Body of pancreas (tissue), 4 donors: ENCODE results near the gene CACNA2D3. TPM values are rescaled to one million over a fixed set of nuclear protein-coding genes. Genes with fewer than 3 reads are reported as not detected.

Experiments
- ATAC-seq: fragments of 150-250 bp; one replicate; pipeline ENCODE4 v1.9.1; 2016
- DNase-seq, 4 donors: peaks; one replicate each; pipeline ENCODE4 v3.0.0-alpha.2; 2019
- H3K27ac ChIP-seq, 4 donors: fragments of 200-600 bp; sonication (generic); 1 replicate in 3 of 4; 2 replicates in 1 of 4; pipeline versions ENCODE4 v1.5.1 to v1.6.1; 2016 to 2019; ENCODE audit warnings: mild to moderate bottlenecking in 1 of 4, mixed read lengths in 1 of 4, moderate library complexity in 1 of 4
- H3K27me3 ChIP-seq, 2 donors: fragments of 200-600 bp; sonication (generic); one replicate each; pipeline ENCODE4 v1.6.0; 2016; ENCODE audit warnings: mild to moderate bottlenecking in 1 of 2
- H3K36me3 ChIP-seq, 2 donors: fragments of 200-600 bp; sonication (generic); replicated peaks in 1 of 2; 2 replicates each; pipeline ENCODE4 v1.5.1; 2016; ENCODE audit warnings: low read depth in 2 of 2; ENCODE audit not compliant: insufficient read depth in 1 of 2
- H3K4me1 ChIP-seq: fragments of 200-600 bp; sonication (generic); one replicate; pipeline ENCODE4 v1.6.0; 2016
- H3K4me3 ChIP-seq, 2 donors: fragments of 200-600 bp; sonication (generic); 1 replicate in 1 of 2; 2 replicates in 1 of 2; pipeline ENCODE4 v1.5.1; 2016 to 2019
- H3K9me3 ChIP-seq, 3 donors: fragments of 200-600 bp; sonication (generic); 1 replicate in 2 of 3; 2 replicates in 1 of 3; pipeline ENCODE4 v1.5.1; 2016
- CTCF ChIP-seq, 7 experiments: fragments of 450-650 bp in 4 of 7; fragments of 200-600 bp in 3 of 7; sonication (generic) in 3 of 7; IDR thresholded peaks; one replicate each; pipeline ENCODE4 v1.5.1; 2016 to 2019; ENCODE audit warnings: antibody characterized with exemption in 7 of 7
- POLR2A ChIP-seq, 3 donors: fragments of 450-650 bp; IDR thresholded peaks; one replicate each; pipeline ENCODE4 v1.6.1; 2016; ENCODE audit warnings: antibody characterized with exemption in 3 of 3, mild to moderate bottlenecking in 2 of 3
- WGBS, 2 donors: methylation state at CpG; one replicate each; pipeline ENCODE4 v1.1.5; 2017; 5-methylcytosine and 5-hydroxymethylcytosine counted together
- intact Hi-C: fragments of 100-400 bp; cut with DNase I; formaldehyde crosslinking; loops from one replicate; pipeline ENCODE4 v1.15.1; 2023
- total RNA-seq, 2 donors: library from RNA; depleted of rRNA; stranded (reverse); fragments of >200 nt; gene quantifications; one replicate each; pipeline ENCODE4 v1.1.0, GENCODE V29; 2016

Gene CACNA2D3
- total RNA-seq, 2 donors from 2014 or later = not detected

- intact Hi-C loops = no loop called here
- Histone ChIP-seq H3K36me3 (no peaks in the 10 kb centered on the region), H3K27me3 (no peaks in the 10 kb centered on the region), H3K4me3 (no peak overlapping the region), H3K4me1 (peaks cover 8% of the 10 kb centered on the region), H3K27ac (no peak overlapping the region), H3K9me3 (no peaks in the 10 kb centered on the region)
- no peak for TF ChIP-seq CTCF (IDR thresholded peaks at IDR 0.05)
- no peak for TF ChIP-seq POLR2A (IDR thresholded peaks at IDR 0.05)
- no peak for ATAC-seq
- DNase-seq = no peak
- 80 to 85% methylated on average over 6 of the region's 6 CpGs for whole genome bisulfite sequencing, 2 donors
Observed at GRCh38 chr3:54965746-54966145, 843.4 kb downstream of the CACNA2D3 start.

GRCh38 chr3:54966979-54967378 lies 844.6 kb downstream of the CACNA2D3 start:
- Histone ChIP-seq H3K27ac (no peak overlapping the region), H3K9me3 (no peaks in the 10 kb centered on the region), H3K27me3 (no peaks in the 10 kb centered on the region), H3K36me3 (no peaks in the 10 kb centered on the region), H3K4me1 (peaks cover 8% of the 10 kb centered on the region), H3K4me3 (no peak overlapping the region)
- DNase-seq = no peak
- intact Hi-C loops = no loop called here
- 18 to 25% methylated on average over 6 of the region's 6 CpGs for WGBS, 2 donors
- no peak for ATAC-seq
- no peak for TF ChIP-seq POLR2A (IDR thresholded peaks at IDR 0.05)
- no peak for TF ChIP-seq CTCF (IDR thresholded peaks at IDR 0.05)

GRCh38 chr3:54967731-54968161 lies 845.4 kb downstream of the CACNA2D3 start:
- Histone ChIP-seq H3K36me3 (no peaks in the 10 kb centered on the region), H3K27ac (no peak overlapping the region), H3K27me3 (no peaks in the 10 kb centered on the region), H3K4me1 (peaks cover 8% of the 10 kb centered on the region), H3K4me3 (no peak overlapping the region), H3K9me3 (no peaks in the 10 kb centered on the region)
- DNase-seq (no peak), ATAC-seq (no peak)
- intact Hi-C loops = no loop called here
- TF ChIP-seq POLR2A (IDR thresholded peaks at IDR 0.05) (no peak), CTCF (IDR thresholded peaks at IDR 0.05) (no peak)
- WGBS, 2 donors = 63 to 70% methylated on average over 1 of the region's 1 CpG

- no peak for ATAC-seq
- Histone ChIP-seq H3K4me1 (peaks cover 8% of the 10 kb centered on the region), H3K4me3 (no peak overlapping the region), H3K36me3 (no peaks in the 10 kb centered on the region), H3K27ac (no peak overlapping the region), H3K27me3 (no peaks in the 10 kb centered on the region), H3K9me3 (no peaks in the 10 kb centered on the region)
- no peak for DNase-seq
- 77 to 90% methylated on average over 5 of the region's 5 CpGs for WGBS, 2 donors
- intact Hi-C loops = no loop called here
- TF ChIP-seq POLR2A (IDR thresholded peaks at IDR 0.05) (no peak), CTCF (IDR thresholded peaks at IDR 0.05) (no peak)
Observed at GRCh38 chr3:54968546-54969172, 846.3 kb downstream of the CACNA2D3 start.

- no peaks in the 10 kb centered on the region for H3K9me3 ChIP-seq
Observed at GRCh38 chr3:54969652-54970051, 847.3 kb downstream of the CACNA2D3 start.

More at GRCh38 chr3:54969652-54970051, 847.3 kb downstream of the CACNA2D3 start:
- no peaks in the 10 kb centered on the region for H3K36me3 ChIP-seq
- no peak overlapping the region for H3K4me3 ChIP-seq
- H3K27ac ChIP-seq = no peak overlapping the region
- intact Hi-C loops = no loop called here
- ATAC-seq (no peak), DNase-seq (no peak)
- no peak for TF ChIP-seq CTCF (IDR thresholded peaks at IDR 0.05)
- TF ChIP-seq POLR2A (IDR thresholded peaks at IDR 0.05) = no peak
- peaks cover 8% of the 10 kb centered on the region for H3K4me1 ChIP-seq
- 75 to 81% methylated on average over 3 of the region's 3 CpGs for WGBS, 2 donors
- H3K27me3 ChIP-seq = no peaks in the 10 kb centered on the region
